ENCODE data around the gene EEFSEC.

DNA sequence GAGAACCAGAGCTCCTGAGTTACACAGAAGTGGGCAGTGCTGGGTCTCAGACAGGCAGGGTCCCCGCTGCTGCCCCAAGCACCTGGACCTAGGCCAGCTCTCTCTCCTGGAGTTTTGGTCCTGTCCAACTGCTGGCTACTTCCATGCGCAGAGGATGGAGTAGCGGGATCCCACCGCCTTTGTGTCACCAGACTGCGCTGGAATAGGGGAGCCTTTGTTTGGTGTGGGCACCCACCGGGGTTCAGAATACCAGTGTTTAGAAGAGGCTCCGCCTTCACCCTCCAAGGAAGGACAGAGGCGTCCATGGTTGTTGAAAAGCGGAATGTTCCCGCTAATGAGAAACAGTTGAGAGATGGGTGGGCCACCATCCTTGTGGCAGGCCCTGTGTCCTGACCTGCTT lies 159.0 kb downstream of the EEFSEC start:
- TF ChIP-seq, protein P1, sequence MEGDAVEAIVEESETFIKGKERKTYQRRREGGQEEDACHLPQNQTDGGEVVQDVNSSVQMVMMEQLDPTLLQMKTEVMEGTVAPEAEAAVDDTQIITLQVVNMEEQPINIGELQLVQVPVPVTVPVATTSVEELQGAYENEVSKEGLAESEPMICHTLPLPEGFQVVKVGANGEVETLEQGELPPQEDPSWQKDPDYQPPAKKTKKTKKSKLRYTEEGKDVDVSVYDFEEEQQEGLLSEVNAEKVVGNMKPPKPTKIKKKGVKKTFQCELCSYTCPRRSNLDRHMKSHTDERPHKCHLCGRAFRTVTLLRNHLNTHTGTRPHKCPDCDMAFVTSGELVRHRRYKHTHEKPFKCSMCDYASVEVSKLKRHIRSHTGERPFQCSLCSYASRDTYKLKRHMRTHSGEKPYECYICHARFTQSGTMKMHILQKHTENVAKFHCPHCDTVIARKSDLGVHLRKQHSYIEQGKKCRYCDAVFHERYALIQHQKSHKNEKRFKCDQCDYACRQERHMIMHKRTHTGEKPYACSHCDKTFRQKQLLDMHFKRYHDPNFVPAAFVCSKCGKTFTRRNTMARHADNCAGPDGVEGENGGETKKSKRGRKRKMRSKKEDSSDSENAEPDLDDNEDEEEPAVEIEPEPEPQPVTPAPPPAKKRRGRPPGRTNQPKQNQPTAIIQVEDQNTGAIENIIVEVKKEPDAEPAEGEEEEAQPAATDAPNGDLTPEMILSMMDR (IDR thresholded peaks at IDR 0.05): no peak
- no peak for TF ChIP-seq POLR2A (IDR thresholded peaks at IDR 0.05)

Measured in adrenal gland (tissue), 5 donors.